Measurements from ENCODE around the gene SIGLEC9. TPM values are rescaled to one million over a fixed set of nuclear protein-coding genes. Genes with fewer than 3 reads are reported as not detected.
A peak's percentile ranks its signal among the peaks of the same experiment; 100 is the strongest.

Gene SIGLEC9
- total RNA-seq, 1 donor from 2014 or later, result not detected

DNA sequence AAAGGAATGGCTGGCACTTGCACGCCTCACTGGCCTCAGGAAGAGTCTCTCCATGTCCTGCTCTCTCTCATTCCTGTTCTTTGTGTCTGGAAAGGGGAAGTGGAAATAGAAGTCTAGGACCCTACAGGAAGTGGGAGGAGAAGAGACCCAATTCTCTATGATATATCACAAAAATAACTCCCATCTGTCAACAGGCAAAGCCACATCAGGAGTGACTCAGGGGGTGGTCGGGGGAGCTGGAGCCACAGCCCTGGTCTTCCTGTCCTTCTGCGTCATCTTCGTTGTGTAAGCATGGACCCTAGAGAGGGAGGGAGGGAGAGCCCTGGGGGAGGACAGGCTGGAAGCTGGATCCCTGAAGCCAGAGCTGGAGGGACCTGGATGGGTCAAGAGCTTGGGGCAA lies 3.0 kb downstream of the SIGLEC9 start:
- Mint-ChIP-seq H3K27ac (no peak overlapping the region), H3K9me3 (no peaks in the 10 kb centered on the region), H3K4me3 (no peak overlapping the region), H3K27me3 (peaks cover 16% of the 10 kb centered on the region), H3K4me1 (ENCODE audit: unreplicated experiment) (peaks cover 4% of the 10 kb centered on the region), H3K36me3 (no peaks in the 10 kb centered on the region)
- DNase-seq (ENCODE audit: extremely low spot score, unreplicated experiment), result no peak
- no peak for TF ChIP-seq CTCF (conservative IDR thresholded peaks at IDR 0.05)

- Mint-ChIP-seq H3K27ac (peak overlapping the region; percentile 38), H3K4me1 (ENCODE audit: unreplicated experiment) (peaks cover 4% of the 10 kb centered on the region), H3K4me3 (no peak overlapping the region), H3K27me3 (peaks cover 15% of the 10 kb centered on the region), H3K9me3 (no peaks in the 10 kb centered on the region), H3K36me3 (no peaks in the 10 kb centered on the region)
- DNase-seq (ENCODE audit: extremely low spot score, unreplicated experiment), result no peak
- no peak for TF ChIP-seq CTCF (conservative IDR thresholded peaks at IDR 0.05)
These were observed 3.5 kb downstream of the SIGLEC9 start for GRCh38 chr19:51128227-51128626.

GRCh38 chr19:51129716-51130115 lies 5.0 kb downstream of the SIGLEC9 start:
- H3K27me3 Mint-ChIP-seq, result peaks cover 15% of the 10 kb centered on the region
- peaks cover 2% of the 10 kb centered on the region for H3K9me3 Mint-ChIP-seq
- H3K36me3 Mint-ChIP-seq, result no peaks in the 10 kb centered on the region
- no peak overlapping the region for H3K4me3 Mint-ChIP-seq
- TF ChIP-seq CTCF (conservative IDR thresholded peaks at IDR 0.05), result no peak
- DNase-seq (ENCODE audit: extremely low spot score, unreplicated experiment), result no peak
- peaks cover 4% of the 10 kb centered on the region for H3K4me1 Mint-ChIP-seq (ENCODE audit: unreplicated experiment)
- H3K27ac Mint-ChIP-seq, result no peak overlapping the region

- no peak overlapping the region for H3K4me3 Mint-ChIP-seq
- H3K36me3 Mint-ChIP-seq, result no peaks in the 10 kb centered on the region
- no peak for DNase-seq (ENCODE audit: extremely low spot score, unreplicated experiment)
- H3K27me3 Mint-ChIP-seq, result peaks cover 23% of the 10 kb centered on the region
- peaks cover 4% of the 10 kb centered on the region for H3K4me1 Mint-ChIP-seq (ENCODE audit: unreplicated experiment)
- TF ChIP-seq CTCF (conservative IDR thresholded peaks at IDR 0.05), result peak; percentile 14
- H3K9me3 Mint-ChIP-seq, result peaks cover 10% of the 10 kb centered on the region
- H3K27ac Mint-ChIP-seq, result no peak overlapping the region
These were observed 7.3 kb downstream of the SIGLEC9 start for GRCh38 chr19:51131780-51132680.

GRCh38 chr19:51135004-51135403 lies 10.3 kb downstream of the SIGLEC9 start:
- no peak for TF ChIP-seq CTCF (conservative IDR thresholded peaks at IDR 0.05)
- Mint-ChIP-seq H3K36me3 (no peaks in the 10 kb centered on the region), H3K27me3 (peaks cover 35% of the 10 kb centered on the region), H3K4me1 (ENCODE audit: unreplicated experiment) (no peaks in the 10 kb centered on the region), H3K4me3 (no peak overlapping the region), H3K27ac (no peak overlapping the region), H3K9me3 (peaks cover 10% of the 10 kb centered on the region)
- no peak for DNase-seq (ENCODE audit: extremely low spot score, unreplicated experiment)

Data from type B pancreatic cell (in vitro differentiated cells).